Caki2 (cell line): ENCODE measurements around the gene KIDINS220. TPM values are rescaled to one million over a fixed set of nuclear protein-coding genes. Genes with fewer than 3 reads are reported as not detected.

ENCODE experiments used
- DNase-seq: peaks from one replicate; pipeline ENCODE4 v3.0.0-alpha.2; 2015; ENCODE audit warnings: low read depth
- in situ Hi-C: cut with HindIII; loops from 2 replicates; pipeline ENCODE4 v1.10.0; 2016; ENCODE audit warnings: low sequenced_read_pairs, low pct_unique_long_range_greater_than_20kb, mixed read lengths
- total RNA-seq: library from RNA; depleted of rRNA; stranded (reverse); fragments of >200 nt; shearing (Covaris generic); gene quantifications from 2 replicates; pipeline ENCODE4 v1.2.3, GENCODE V29; 2014; ENCODE audit warnings: low replicate concordance

KIDINS220 gene
- total RNA-seq, 1 experiment from 2014 or later = 17.8 TPM

DNA sequence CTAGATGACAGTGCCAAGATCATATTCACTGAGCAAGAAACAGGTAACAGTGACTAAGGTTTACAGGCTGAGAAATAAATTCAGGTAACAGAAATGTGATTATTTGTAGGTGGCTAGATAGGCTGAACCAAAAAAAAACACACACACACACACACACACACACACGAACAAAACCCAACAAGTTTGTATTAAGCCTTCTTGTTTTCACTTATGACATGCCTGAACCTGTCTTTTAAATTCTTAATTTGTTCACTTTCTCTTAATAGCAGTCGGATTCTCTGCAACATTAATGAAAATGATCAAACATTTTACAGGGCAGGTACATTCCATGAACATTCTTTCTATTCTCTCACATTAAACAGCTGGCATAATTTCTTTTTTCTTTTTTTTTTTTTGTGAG is 18.8 kb upstream of the KIDINS220 start:
- in situ Hi-C loops = no loop called here
- no peak for DNase-seq

DNA sequence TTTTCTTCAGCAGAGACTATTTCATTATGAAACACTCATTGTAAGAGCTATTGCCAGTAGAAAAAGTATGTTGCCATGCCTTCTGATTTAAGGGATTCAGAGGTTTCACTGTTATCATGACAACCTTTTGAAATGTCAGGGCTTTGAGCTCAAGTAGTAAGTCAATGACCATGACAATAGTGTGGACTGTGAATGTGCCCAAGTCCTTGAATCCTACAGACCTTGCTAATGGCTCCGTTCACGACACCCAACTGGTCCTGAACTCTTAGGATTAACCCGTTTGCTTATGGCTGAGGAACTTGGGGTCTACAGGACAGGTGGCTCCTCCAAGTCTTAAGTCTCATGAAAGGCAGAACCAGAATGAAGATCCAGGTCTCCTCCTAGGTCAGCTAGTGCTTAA is 17.6 kb upstream of the KIDINS220 start:
- no peak for DNase-seq
- in situ Hi-C loops = no loop called here

DNA sequence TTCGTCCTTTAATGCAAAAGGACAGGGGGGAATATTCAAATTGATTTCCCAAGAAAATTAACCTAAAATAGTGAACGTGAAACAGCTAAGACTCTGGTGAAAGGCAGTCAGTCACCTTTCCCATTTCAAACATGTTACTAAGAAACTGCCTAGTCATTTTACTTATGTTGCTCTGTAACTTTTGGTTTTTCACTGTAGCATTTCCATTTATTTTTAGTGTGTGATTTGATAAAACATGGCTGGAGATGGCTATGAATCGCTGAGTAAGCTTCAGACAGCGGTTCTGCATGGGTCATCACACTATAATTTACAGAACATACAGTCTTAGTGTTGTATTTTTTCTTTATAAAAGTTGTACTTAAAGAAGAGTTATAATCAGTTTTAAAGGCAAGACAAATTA is 16.0 kb upstream of the KIDINS220 start:
- no peak for DNase-seq
- in situ Hi-C loops = no loop called here

DNA sequence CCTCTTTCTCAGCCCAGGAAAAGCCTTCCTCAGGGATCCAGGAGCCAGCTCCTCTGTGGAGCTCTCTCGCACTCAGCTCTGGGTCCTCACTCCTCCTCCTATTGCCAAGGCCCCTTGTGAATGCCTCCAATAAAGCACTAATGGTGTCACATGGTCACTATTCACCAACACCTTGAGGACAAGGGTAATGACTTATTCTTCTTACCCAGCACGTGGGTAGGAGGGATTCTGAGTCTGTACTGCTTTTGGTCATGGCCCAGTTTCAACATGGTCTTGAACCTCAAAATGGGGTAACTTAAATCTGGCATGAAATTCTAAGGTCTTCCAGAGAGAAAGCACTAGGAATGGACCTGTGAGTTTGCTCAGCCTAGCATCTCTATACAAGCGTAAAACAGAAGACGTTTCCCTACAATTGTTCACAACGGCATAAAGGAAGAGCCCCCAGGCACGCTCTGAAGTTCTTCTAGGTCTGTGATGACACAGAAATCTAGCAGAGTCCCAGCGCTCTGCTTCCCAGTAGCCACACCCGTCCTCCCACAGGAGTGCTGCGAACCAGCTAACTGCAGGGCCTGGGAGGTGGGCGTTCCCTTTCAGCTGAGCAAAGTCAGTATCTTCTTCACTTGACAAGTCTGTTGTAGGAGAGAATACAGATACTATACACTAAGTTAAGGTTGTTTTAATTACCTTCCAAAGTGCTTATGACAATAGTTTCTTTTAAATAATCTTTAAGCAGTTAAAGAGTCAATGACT is 14.6 kb upstream of the KIDINS220 start:
- no peak for DNase-seq
- in situ Hi-C loops = no loop called here

DNA sequence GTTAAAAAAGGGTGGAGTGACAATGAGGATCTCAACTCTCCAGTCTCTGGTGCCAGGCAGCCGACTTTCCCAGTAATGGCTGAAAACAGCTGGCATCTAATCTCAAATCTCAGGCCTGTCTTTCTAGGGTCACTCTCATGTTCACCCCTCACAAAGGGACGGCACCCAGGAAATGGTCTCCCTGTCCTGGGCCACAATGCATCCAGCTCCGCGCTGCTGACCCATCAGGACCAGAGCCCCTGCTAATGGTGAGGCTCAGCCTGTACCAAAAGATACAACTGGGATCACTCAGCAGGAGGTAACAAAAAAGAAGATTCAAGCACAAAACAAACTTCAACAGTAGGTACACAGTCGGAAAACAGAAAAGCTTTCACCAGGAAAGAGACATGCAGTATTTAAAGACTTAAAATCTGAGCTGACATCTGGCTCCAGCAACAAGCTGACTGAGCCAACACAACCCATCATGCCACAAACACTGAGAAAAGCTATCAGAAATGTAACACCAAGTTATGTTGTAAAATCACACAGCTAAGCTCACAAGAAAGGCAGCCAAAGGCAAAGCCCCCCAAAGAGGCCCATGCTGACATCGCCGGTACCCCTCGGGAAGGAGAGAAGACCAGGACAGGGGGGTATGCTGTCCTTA is 13.6 kb upstream of the KIDINS220 start:
- in situ Hi-C loops = no loop called here
- DNase-seq = no peak

DNA sequence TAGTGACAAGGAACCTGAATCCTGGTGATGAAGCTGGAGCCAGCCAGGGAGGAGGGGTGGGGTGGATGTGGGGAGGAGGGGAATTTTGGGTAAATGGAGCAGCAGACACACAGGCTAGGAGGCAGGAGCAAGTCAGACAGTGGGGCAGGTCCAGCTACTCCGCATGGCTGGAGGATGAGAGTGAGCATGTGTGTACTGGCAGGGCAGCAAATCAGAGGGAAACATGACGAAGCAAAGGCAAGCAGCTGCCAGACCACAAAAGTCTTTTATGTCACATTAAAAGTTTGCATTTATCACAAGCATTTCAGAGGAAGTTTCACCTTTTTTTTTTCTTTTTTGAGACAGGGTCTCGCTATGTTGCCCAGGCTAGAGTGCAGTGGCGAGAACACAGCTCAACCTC is 11.9 kb upstream of the KIDINS220 start:
- in situ Hi-C loops = no loop called here
- DNase-seq = no peak

DNA sequence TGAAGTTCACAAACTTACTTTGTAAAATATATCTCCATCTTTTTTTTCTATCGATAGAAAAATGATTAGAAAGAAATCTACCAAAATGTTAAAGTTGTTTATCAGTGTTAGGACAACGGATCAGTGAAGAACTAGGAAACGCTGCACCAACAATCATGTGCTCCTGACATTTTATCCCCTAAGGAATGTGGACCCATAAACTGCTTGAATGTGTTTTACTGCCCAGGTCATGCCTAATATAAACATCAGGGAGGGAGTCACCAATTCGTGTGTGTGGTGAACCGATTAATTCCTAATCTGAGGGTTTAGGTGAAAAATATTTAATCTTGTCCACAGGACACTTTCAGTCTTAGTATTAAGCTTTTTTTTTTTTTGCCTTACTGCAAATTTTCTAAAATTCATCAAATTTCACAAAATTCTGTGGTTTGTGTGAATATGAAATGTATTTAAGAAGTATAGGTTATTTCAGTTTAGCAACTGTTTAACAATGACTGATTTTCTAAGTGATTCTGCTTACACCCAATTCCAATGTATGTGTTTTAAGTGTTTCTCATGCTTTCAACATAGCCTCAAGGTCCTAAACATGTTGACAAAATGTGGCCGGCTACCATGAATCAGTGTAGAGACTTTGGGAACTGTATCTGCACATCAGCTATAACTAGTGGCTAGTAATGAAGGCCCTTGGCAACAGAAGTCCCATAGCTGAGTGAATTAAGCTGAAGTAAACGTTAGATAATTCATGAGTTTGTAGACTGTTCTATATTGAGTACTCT is 11.1 kb upstream of the KIDINS220 start:
- no peak for DNase-seq
- in situ Hi-C loops = no loop called here

DNA sequence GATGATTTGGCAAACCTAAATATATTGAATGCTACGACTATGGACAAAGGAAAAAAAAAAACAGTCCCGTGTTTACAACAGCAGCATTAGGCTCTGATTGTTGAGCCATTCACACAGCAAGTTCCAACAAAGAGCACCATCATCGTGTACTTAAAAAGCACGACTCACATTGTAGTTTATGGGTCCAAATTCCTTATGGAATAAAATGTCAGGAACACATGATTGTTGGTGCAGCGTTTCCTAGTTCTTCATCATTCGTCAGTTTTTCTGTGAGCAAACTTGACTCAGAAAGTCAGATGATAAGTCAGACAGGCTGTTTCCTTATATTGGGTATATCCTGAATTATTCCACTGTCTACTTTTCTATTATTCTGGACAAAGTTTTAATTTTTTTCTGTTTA is 10.0 kb upstream of the KIDINS220 start:
- no peak for DNase-seq

DNA sequence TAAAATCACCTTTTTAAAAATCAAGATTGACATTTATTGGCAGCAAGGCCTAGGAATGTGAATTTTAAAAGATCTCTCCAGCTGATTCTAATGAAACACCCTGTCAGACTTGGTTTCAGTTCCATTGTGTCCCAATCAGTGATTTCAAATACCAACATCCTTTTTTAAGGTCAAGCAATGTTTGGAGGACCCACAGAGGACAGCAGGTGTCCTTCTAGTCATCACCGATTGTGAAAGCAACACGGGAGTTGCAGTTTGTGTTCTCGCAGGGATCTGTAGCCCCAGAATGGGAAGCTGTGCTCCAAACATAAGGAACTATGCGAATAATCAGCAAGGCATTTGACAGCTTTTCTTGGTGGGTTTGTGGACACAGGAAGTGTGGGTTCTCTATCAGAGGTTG is 4.5 kb upstream of the KIDINS220 start:
- in situ Hi-C loops = no loop called here
- DNase-seq = no peak

More for the DNA sequence above, 10.0 kb upstream of the KIDINS220 start:
- in situ Hi-C loops = no loop called here

DNA sequence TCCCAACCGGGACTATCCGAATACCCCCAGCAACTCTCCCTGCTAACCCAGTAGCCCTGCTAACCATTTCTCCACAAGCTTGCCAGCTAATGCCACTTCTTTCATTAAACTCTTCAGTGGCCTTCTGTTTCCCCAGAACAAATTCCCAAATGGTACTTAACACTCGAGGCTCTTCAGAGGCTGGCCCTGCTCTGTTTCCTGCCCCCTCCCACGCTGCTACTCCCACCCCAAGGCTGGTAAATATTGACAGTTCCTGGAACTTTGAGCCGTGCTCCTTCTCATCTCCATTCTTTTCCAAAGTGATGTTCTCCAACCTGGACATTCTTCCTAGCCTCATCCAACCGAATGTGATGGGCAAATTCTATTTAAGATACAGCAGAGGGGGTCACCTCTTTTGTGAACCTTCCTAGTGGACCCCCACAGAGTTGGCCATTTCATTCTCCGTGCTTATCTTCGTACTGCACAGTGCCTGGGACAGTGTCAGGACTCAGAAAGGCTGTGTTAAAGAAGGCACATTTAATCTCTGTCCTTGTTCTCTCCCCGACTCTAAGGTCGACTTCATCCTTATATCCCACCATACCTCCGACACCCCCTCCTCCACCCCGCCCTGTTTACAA is 3.2 kb upstream of the KIDINS220 start:
- in situ Hi-C loops = no loop called here

DNA sequence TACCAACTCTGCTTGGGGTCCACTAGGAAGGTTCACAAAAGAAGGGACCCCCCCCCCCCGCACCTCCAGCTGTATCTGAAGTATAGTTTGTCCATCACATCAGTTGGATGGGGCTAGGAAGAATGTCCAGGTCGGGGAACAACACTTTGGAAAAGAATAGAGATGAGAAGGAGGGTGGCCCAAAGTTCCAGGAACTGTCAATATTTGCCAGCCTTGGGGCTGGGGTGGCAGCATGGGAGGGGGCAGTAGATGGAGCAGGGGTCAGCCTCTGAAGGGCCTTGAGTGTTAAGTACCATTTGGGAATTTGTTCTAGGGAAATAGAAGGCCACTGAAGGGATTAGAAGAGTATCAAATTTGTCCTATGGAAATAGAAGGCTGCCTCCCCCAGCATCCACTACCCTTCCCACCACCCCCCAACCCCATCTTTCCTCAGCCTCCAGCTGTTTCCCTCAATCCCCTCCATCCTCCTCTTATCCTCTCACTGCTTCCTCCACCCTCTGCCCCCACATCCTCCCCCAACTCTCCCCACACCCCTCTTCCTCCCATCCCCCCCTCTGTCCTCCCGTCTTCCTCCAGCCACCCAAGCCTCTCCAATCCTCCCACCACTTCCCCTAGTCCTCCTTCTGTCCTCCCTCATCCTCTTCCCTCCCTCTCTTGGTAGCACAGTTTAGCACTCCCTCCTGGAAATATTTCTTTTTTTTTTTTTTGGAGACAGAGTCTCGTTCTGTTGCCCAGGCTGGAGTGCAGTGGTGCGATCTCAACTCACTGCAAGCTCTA is 2.0 kb upstream of the KIDINS220 start:
- no peak for DNase-seq
- in situ Hi-C loops = no loop called here

More for the DNA sequence above, 3.2 kb upstream of the KIDINS220 start:
- no peak for DNase-seq

DNA sequence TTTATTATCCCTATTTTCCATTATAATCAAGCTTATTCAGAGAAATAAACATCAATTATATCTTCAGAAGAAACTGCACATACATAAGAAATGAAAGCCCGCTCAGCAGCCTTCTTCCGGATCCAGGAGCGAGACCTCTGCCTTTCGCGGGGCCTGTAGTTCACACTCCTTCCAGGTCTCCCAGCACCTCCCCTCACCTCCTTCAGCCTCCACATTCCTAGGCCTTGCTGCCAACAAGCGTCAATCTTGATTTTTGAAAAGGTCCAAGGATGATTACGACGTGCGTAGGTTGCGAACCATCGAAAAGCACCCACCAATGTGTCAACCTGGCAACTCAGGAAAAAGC is 355 bp upstream of the KIDINS220 start:
- in situ Hi-C loops = no loop called here
- DNase-seq = no peak

DNA sequence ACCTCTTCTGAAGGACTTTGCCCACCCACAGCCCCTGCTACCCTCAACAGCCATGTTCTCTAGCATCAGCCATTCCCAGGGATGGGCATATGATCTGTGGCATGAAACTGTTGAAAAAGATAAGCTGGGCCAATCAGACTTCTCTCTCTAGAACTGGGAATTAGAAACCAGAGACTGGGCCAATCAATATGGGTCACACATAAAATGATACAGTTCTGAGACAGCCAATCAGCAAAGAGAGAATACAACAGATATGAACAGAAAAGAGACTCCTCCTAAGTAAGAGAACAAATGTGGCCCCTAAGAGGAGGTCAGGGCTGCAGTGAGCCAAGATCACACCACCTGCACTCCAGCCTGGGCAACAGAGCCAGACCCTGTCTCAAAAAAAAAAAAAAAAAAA is 2.1 kb downstream of the KIDINS220 start:
- in situ Hi-C loops = no loop called here

DNA sequence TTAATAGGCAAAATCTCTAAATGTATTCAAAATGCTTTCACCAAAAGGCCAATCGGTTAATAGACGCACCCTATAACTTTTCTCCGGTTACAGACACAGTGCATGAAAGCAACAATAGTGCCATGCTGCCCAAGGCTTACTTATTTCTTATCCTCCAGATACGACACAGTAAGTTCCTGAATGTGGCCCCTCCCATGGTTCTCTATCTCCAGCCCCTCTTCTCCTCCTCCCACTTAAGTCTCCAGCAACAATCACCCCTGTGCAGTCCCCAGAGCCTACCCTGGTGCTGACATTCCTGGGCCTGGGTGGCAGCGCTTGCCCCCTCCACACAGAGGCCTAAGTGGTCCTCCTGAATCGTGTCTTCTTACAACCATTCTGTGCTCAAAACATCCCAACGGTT is 3.6 kb downstream of the KIDINS220 start:
- no peak for DNase-seq
- in situ Hi-C loops = no loop called here

More for the DNA sequence above, 2.1 kb downstream of the KIDINS220 start:
- no peak for DNase-seq

DNA sequence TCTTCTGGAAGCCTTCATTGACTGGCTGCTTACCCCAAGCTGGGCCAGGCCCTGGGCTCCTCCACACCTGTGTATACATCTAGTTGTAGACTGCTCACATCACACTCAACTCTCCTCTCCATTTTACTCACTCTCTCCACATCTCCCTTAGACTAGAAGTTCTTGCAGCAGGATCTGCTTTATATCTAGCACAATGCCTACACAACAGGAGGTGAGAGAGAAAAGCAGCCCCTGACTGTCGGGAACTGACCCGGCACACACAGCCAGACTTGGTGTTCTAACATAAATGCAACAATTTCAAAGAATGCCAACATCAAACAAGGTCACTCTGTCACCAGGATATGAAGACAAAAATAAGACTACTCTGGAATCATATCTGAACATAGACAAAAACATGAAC is 5.9 kb downstream of the KIDINS220 start:
- in situ Hi-C loops = no loop called here
- no peak for DNase-seq

DNA sequence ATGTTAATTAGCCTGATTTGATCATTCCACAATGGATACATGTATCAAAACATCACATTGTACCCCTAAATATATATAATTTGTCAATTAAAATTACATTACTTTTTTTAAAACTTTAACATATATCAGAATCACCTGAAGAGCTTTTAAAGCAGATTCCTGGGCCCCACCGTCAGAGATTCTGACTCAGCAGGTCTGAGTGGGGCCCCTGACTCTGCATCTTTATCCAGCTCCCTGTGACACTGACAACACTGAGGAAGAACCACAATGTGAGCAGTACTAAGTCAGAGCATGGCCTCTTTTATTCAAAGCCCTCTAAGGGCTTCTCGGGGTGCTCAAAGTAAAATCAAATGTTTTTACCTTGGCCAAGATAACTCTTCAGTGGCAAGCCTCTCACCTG is 9.7 kb downstream of the KIDINS220 start:
- in situ Hi-C loops = no loop called here
- DNase-seq = no peak

DNA sequence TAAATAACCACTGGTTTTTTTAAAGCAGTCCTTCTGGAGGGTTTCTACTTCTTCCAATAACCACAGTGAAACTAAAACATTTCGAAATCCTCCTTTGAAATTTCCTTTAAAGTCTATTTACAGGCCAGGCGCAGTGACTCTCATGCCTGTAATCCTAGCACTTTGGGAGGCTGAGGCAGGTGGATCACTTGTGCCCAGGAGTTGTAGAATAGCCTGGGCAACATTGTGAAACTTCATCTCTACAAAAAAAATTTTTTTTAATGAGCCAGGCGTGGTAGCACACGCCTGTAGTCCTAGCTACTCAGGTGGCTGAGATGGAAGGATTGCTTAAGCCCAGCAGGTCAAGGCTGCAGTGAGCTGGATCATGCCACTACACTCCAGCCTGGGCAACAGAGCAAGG is 15.2 kb downstream of the KIDINS220 start:
- DNase-seq = no peak
- in situ Hi-C loops = no loop called here
